Adrenal gland (tissue), 12 donors: Measurements from ENCODE around the gene RHOA. TPM values are rescaled to one million over a fixed set of nuclear protein-coding genes. Genes with fewer than 3 reads are reported as not detected.

Experiments
- DNase-seq, 7 donors: peaks; one replicate each; pipeline ENCODE4 v3.0.0-alpha.2; 2019 to 2020
- H3K27ac ChIP-seq, 5 donors: fragments of 200-600 bp; sonication (generic) in 4 of 5; 1 replicate in 3 of 5; 2 replicates in 2 of 5; pipeline versions ENCODE4 v1.5.1 to v1.8.0; 2016 to 2020; ENCODE audit warnings: mild to moderate bottlenecking in 1 of 5
- H3K27me3 ChIP-seq: fragments of 200-600 bp; 2 replicates; pipeline ENCODE4 v1.8.0; 2021
- H3K36me3 ChIP-seq, 2 donors: fragments of 200-600 bp; replicated peaks in 1 of 2; 1 replicate in 1 of 2; 2 replicates in 1 of 2; pipeline versions ENCODE4 v1.5.1 to v1.8.0; 2018 to 2022
- H3K4me1 ChIP-seq, 2 donors: fragments of 200-600 bp; replicated peaks in 1 of 2; 1 replicate in 1 of 2; 2 replicates in 1 of 2; pipeline versions ENCODE4 v1.5.1 to v1.8.0; 2018 to 2021
- H3K4me3 ChIP-seq, 4 donors: fragments of 200-600 bp; sonication (generic) in 3 of 4; one replicate each; pipeline ENCODE4 v1.5.1; 2016 to 2018
- H3K9me3 ChIP-seq, 3 donors: fragments of 200-600 bp; sonication (generic) in 1 of 3; replicated peaks in 1 of 3; 1 replicate in 2 of 3; 2 replicates in 1 of 3; pipeline versions ENCODE4 v1.5.1 to v1.8.0; 2016 to 2021
- CTCF ChIP-seq, 6 experiments: fragments of 450-650 bp in 4 of 6; fragments of 200-600 bp in 2 of 6; sonication (generic) in 1 of 6; IDR thresholded peaks; 1 replicate in 5 of 6; 2 replicates in 1 of 6; pipeline versions ENCODE4 v1.5.1 to v1.8.0; 2016 to 2021; ENCODE audit warnings: antibody characterized with exemption in 6 of 6, mild to moderate bottlenecking in 2 of 6, moderate library complexity in 1 of 6
- POLR2A ChIP-seq, 2 donors: fragments of 450-650 bp; IDR thresholded peaks; one replicate each; pipeline ENCODE4 v1.6.1; 2017; ENCODE audit warnings: antibody characterized with exemption in 2 of 2, mild to moderate bottlenecking in 2 of 2, moderate library complexity in 1 of 2
- WGBS, 4 donors: extraction: QIAGEN DNeasy Blood & Tissue Kit in 2 of 4; methylation state at CpG; one replicate each; pipeline versions ENCODE4 v1.1.5 to v1.1.7; 2013 to 2017; 5-methylcytosine and 5-hydroxymethylcytosine counted together
- intact Hi-C, 2 donors: fragments of 100-400 bp; cut with DNase I; formaldehyde crosslinking; loops; one replicate each; pipeline versions ENCODE4 v1.14.1 to v1.15.0; 2022 to 2023
- polyA plus RNA-seq, 3 donors: library from polyadenylated mRNA; stranded (reverse); fragments of 200-250 nt in 2 of 3; fragments of 350-450 nt in 1 of 3; fragmentation: Illumina TruSeq in 1 of 3; extraction: RNeasy Lipid Tissue Mini Kit (QIAGEN cat#74804) in 1 of 3; gene quantifications; one replicate each; pipeline ENCODE4 v1.2.3, GENCODE V29; 2013 to 2014
- total RNA-seq, 9 donors: library from RNA; depleted of rRNA in 4 of 9; stranded (reverse); fragments of >200 nt in 4 of 9; fragments of 120-200 nt in 1 of 9; fragmentation: NEBNext Ultra II Directional in 1 of 9; extraction: Animal tissue kit (Norgen Biotek cat#: 25700) in 1 of 9; gene quantifications; one replicate each; pipeline versions ENCODE4 v1.1.0 to v1.2.4, GENCODE V29; 2013 to 2023
- donor health status: healthy with polysubstance abuse.
- donor health status: Bipolar disorder and iron deficiency.
- donor health status: DM: yes; HTN: yes; CAD: no.
- donor health status: DM: no; HTN: no; CAD: no.
- donor health status: DM: no; HTN: no; CAD: no.
- donor health status: DM: yes; HTN: yes; CAD: no.

The RHOA gene
- total and polyA plus RNA-seq, 12 donors: 185 to 913 (median 429) TPM

GRCh38 chr3:49378249-49378895 is 33.4 kb downstream of the RHOA start:
- intact Hi-C loops: no loop called here
- peak in 1 of 7 donors; percentile 41 for DNase-seq
- Histone ChIP-seq H3K27ac (no peak overlapping the region), H3K4me3 (no peak overlapping the region), H3K27me3 (no peaks in the 10 kb centered on the region), H3K4me1 (peaks cover 0 to 23% of the 10 kb centered on the region in 2 donors), H3K9me3 (no peaks in the 10 kb centered on the region), H3K36me3 (peaks cover 0 to 21% of the 10 kb centered on the region in 2 donors)
- TF ChIP-seq POLR2A (IDR thresholded peaks at IDR 0.05): no peak
- no peak for TF ChIP-seq CTCF (IDR thresholded peaks at IDR 0.05)
- 81 to 85% (median 82%) methylated on average over 11 of the region's 11 CpGs for WGBS, 4 donors

DNA sequence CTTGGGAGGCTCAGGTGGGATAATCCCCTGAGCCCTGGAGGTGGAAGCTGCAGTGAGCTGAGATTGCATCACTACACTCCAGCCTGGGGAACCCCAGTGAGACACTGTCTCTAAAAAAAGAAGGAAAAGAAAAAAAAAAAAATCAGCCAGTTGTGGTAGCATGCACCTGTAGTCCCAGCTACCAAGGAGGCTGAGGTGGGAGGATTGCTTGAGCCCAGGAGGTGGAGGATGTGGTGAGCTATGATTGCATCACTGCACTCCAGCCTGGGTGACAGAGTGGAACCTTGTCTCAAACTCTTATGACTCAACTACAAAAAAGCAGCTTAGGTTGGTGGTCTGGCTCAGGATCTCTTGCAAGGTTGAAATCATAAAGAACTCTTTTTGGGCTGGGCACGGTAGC is 34.3 kb downstream of the RHOA start:
- Histone ChIP-seq H3K27me3 (no peaks in the 10 kb centered on the region), H3K4me3 (no peak overlapping the region), H3K27ac (peak overlapping the region in 1 of 5 donors; percentile 27), H3K4me1 (peaks cover 0 to 22% of the 10 kb centered on the region in 2 donors), H3K36me3 (peaks cover 0 to 30% of the 10 kb centered on the region in 2 donors), H3K9me3 (no peaks in the 10 kb centered on the region)
- no peak for TF ChIP-seq POLR2A (IDR thresholded peaks at IDR 0.05)
- TF ChIP-seq CTCF (IDR thresholded peaks at IDR 0.05): no peak
- 85 to 100% (median 88%) methylated on average over 1 of the region's 1 CpG for WGBS, 4 donors
- intact Hi-C loops: no loop called here
- no peak for DNase-seq

DNA sequence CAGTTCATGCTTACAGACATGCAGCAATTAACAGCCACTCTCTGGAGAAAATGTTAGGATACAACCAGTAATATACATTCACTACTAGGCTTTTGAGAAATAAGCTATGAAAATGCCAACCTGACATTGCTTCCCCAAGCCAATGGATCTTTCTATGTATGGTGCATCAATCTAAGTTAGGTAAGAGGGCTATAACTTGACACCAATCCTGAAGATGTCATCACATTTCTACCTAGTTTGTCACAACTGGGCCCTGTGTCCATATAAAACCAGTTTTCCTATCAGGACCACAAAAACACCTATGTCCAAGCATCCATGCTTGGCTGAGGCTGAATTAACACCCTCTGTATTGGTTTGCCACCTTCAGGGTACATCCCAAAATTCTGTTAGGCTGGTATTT is 39.8 kb downstream of the RHOA start:
- TF ChIP-seq CTCF (IDR thresholded peaks at IDR 0.05) (no peak), POLR2A (IDR thresholded peaks at IDR 0.05) (no peak)
- Histone ChIP-seq H3K27me3 (no peaks in the 10 kb centered on the region), H3K27ac (no peak overlapping the region), H3K4me3 (no peak overlapping the region), H3K4me1 (peaks cover 8 to 19% of the 10 kb centered on the region in 2 donors), H3K36me3 (peaks cover 0 to 70% of the 10 kb centered on the region in 2 donors), H3K9me3 (no peaks in the 10 kb centered on the region)
- DNase-seq: no peak
- intact Hi-C loops: no loop called here

DNA sequence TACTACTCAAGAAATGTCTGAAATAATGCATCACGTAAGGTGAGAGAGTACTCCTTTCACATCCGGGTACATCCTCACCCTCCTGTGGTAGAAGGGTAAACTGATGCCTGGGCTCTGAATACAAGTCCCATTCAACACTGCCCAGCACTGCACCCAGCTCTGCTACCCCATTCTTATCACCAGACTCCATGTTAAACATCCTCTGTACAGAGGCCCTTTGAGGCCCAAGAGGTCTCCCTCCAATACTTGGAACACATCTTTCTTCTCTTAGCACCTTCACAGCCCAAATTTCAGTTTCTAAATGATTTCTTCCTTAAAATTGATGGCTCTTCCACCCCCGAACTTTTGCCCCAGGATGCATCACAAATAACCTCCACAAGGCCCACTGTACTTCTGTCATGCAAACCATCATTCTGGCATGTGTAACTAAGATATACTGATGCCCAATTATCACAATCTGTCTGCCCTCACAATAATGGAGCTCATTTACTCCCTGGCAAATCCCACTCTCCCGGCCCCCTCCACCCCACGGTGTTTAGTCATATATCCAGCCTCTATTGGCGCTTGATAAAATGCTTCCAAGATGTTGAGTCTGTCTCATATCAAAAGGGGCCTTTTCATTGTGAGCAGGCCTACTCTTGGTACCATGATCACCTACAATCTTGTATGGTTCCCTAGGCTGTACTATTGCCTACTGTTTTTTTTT is 41.0 kb downstream of the RHOA start:
- no peak for DNase-seq

More for the DNA sequence above, 41.0 kb downstream of the RHOA start:
- intact Hi-C loops: no loop called here
- H3K4me1 ChIP-seq: peaks cover 8 to 19% of the 10 kb centered on the region in 2 donors
- H3K27ac ChIP-seq: peak overlapping the region in 1 of 5 donors; percentile 35
- H3K36me3 ChIP-seq: peaks cover 0 to 82% of the 10 kb centered on the region in 2 donors
- H3K9me3 ChIP-seq: no peaks in the 10 kb centered on the region
- no peaks in the 10 kb centered on the region for H3K27me3 ChIP-seq
- TF ChIP-seq CTCF (IDR thresholded peaks at IDR 0.05): no peak
- TF ChIP-seq POLR2A (IDR thresholded peaks at IDR 0.05): no peak
- no peak overlapping the region for H3K4me3 ChIP-seq
- WGBS, 4 donors: 88 to 91% (median 89%) methylated on average over 6 of the region's 6 CpGs
